CD14-positive monocyte (primary cell): ENCODE measurements around the gene IL21. TPM values are rescaled to one million over a fixed set of nuclear protein-coding genes. Genes with fewer than 3 reads are reported as not detected.

Experiments used
- DNase-seq, 3 donors: peaks; one replicate each; pipeline ENCODE4 v3.0.0-alpha.2; 2011 to 2022
- H2AFZ ChIP-seq: 2 replicates; pipeline ENCODE4 v1.6.0; 2012; ENCODE audit warnings: mild to moderate bottlenecking, low read depth, low read length, inconsistent platforms; ENCODE audit not compliant: insufficient read depth, poor library complexity, severe bottlenecking
- H3K27ac ChIP-seq, 2 donors: 1 replicate in 1 of 2; 2 replicates in 1 of 2; pipeline ENCODE4 v1.5.1; 2012 to 2013; ENCODE audit warnings: low read length in 2 of 2, control low read depth in 1 of 2, inconsistent platforms in 1 of 2, low read depth in 1 of 2, mild to moderate bottlenecking in 1 of 2
- H3K27me3 ChIP-seq, 2 donors: one replicate each; pipeline versions ENCODE4 v1.6.0 to v1.6.1; 2011 to 2013; ENCODE audit warnings: low read length in 2 of 2; ENCODE audit not compliant: control insufficient read depth in 2 of 2, insufficient read depth in 2 of 2
- H3K36me3 ChIP-seq, 2 donors: replicated peaks in 1 of 2; 1 replicate in 1 of 2; 2 replicates in 1 of 2; pipeline versions ENCODE4 v1.5.1 to v1.6.1; 2012 to 2013; ENCODE audit warnings: low read length in 2 of 2, control low read depth in 1 of 2, inconsistent platforms in 1 of 2, mild to moderate bottlenecking in 1 of 2; ENCODE audit not compliant: insufficient read depth in 2 of 2, control insufficient read depth in 1 of 2
- H3K4me1 ChIP-seq, 2 donors: 1 replicate in 1 of 2; 2 replicates in 1 of 2; pipeline versions ENCODE4 v1.5.1 to v1.6.1; 2012 to 2013; ENCODE audit warnings: low read length in 2 of 2, control low read depth in 1 of 2, inconsistent platforms in 1 of 2, mild to moderate bottlenecking in 1 of 2, moderate library complexity in 1 of 2; ENCODE audit not compliant: insufficient read depth in 2 of 2, control insufficient read depth in 1 of 2
- H3K4me2 ChIP-seq: replicated peaks from 2 replicates; pipeline ENCODE3; 2012; ENCODE audit warnings: low read length, moderate library complexity, mild to moderate bottlenecking; ENCODE audit not compliant: poor library complexity, severe bottlenecking; ENCODE audit errors: extremely low read depth
- H3K4me3 ChIP-seq, 3 experiments: fragments of 200-600 bp in 1 of 3; sonication (generic) in 1 of 3; replicated peaks in 1 of 3; 1 replicate in 2 of 3; 2 replicates in 1 of 3; pipeline ENCODE4 v1.5.1; 2011 to 2013; ENCODE audit warnings: low read length in 3 of 3, mild to moderate bottlenecking in 3 of 3, control low read depth in 2 of 3, low read depth in 2 of 3, inconsistent platforms in 1 of 3, moderate library complexity in 1 of 3
- H3K79me2 ChIP-seq: 2 replicates; pipeline ENCODE4 v1.6.0; 2012; ENCODE audit warnings: mild to moderate bottlenecking, control low read depth, inconsistent platforms, low read length, moderate library complexity; ENCODE audit not compliant: insufficient read depth
- H3K9ac ChIP-seq: 2 replicates; pipeline ENCODE4 v1.6.0; 2017; ENCODE audit warnings: low read length, mild to moderate bottlenecking; ENCODE audit not compliant: insufficient read depth, poor library complexity, severe bottlenecking
- H3K9me3 ChIP-seq, 2 donors: replicated peaks in 1 of 2; 1 replicate in 1 of 2; 2 replicates in 1 of 2; pipeline versions ENCODE4 v1.5.1 to v1.6.1; 2012 to 2013; ENCODE audit warnings: low read length in 2 of 2, control low read depth in 1 of 2; ENCODE audit not compliant: control insufficient read depth in 1 of 2, insufficient read depth in 1 of 2
- H4K20me1 ChIP-seq: 2 replicates; pipeline ENCODE4 v1.6.0; 2012; ENCODE audit warnings: mild to moderate bottlenecking, low read length, control low read depth, moderate library complexity; ENCODE audit not compliant: insufficient read depth
- H3K27ac Mint-ChIP-seq, 7 donors: one replicate each; pipeline ENCODE4 v1.8.0; 2020; ENCODE audit warnings: mild to moderate bottlenecking in 7 of 7, mixed read lengths in 7 of 7, moderate library complexity in 6 of 7, inconsistent platforms in 2 of 7
- H3K27me3 Mint-ChIP-seq, 3 donors: one replicate each; pipeline ENCODE4 v1.8.0; 2021 to 2022; ENCODE audit warnings: low read depth in 3 of 3, mild to moderate bottlenecking in 3 of 3, mixed read lengths in 3 of 3, moderate library complexity in 3 of 3, inconsistent platforms in 1 of 3
- H3K36me3 Mint-ChIP-seq, 2 donors: one replicate each; pipeline ENCODE4 v1.8.0; 2020; ENCODE audit warnings: mixed read lengths in 2 of 2, inconsistent platforms in 1 of 2, mild to moderate bottlenecking in 1 of 2
- H3K4me1 Mint-ChIP-seq: one replicate; pipeline ENCODE4 v1.8.0; 2020; ENCODE audit warnings: mild to moderate bottlenecking, mixed read lengths
- H3K4me3 Mint-ChIP-seq, 2 donors: one replicate each; pipeline ENCODE4 v1.8.0; 2020; ENCODE audit warnings: mild to moderate bottlenecking in 2 of 2, mixed read lengths in 2 of 2, moderate library complexity in 1 of 2
- H3K9me3 Mint-ChIP-seq, 7 donors: one replicate each; pipeline ENCODE4 v1.8.0; 2020 to 2022; ENCODE audit warnings: mixed read lengths in 7 of 7, mild to moderate bottlenecking in 6 of 7, moderate library complexity in 6 of 7, inconsistent platforms in 2 of 7
- WGBS: methylation state at CpG from one replicate; pipeline ENCODE4 v1.1.5; 2013; ENCODE audit warnings: missing lambda C conversion rate; ENCODE audit not compliant: insufficient coverage; 5-methylcytosine and 5-hydroxymethylcytosine counted together
- intact Hi-C, 2 donors: fragments of 100-400 bp; cut with micrococcal nuclease; formaldehyde crosslinking; loops; one replicate each; pipeline versions ENCODE4 v1.15.0 to v1.15.1; 2023
- polyA plus RNA-seq, 3 donors: library from polyadenylated mRNA; depleted of rRNA in 1 of 3; unstranded in 2 of 3; stranded (reverse) in 1 of 3; fragments of 300-500 nt in 2 of 3; fragments of >200 nt in 1 of 3; fragmentation: Illumina TruSeq in 2 of 3; gene quantifications; 1 replicate in 2 of 3; 2 replicates in 1 of 3; pipeline ENCODE4 v1.2.3, GENCODE V29; 2012 to 2021
- TF ChIP-seq, protein P1 (sequence below): fragments of 200-600 bp; IDR thresholded peaks from one replicate; pipeline ENCODE4 v1.8.0; 2022; ENCODE audit warnings: antibody characterized with exemption, mild to moderate bottlenecking

Gene IL21
- polyA plus RNA-seq, 3 donors: not detected

DNA sequence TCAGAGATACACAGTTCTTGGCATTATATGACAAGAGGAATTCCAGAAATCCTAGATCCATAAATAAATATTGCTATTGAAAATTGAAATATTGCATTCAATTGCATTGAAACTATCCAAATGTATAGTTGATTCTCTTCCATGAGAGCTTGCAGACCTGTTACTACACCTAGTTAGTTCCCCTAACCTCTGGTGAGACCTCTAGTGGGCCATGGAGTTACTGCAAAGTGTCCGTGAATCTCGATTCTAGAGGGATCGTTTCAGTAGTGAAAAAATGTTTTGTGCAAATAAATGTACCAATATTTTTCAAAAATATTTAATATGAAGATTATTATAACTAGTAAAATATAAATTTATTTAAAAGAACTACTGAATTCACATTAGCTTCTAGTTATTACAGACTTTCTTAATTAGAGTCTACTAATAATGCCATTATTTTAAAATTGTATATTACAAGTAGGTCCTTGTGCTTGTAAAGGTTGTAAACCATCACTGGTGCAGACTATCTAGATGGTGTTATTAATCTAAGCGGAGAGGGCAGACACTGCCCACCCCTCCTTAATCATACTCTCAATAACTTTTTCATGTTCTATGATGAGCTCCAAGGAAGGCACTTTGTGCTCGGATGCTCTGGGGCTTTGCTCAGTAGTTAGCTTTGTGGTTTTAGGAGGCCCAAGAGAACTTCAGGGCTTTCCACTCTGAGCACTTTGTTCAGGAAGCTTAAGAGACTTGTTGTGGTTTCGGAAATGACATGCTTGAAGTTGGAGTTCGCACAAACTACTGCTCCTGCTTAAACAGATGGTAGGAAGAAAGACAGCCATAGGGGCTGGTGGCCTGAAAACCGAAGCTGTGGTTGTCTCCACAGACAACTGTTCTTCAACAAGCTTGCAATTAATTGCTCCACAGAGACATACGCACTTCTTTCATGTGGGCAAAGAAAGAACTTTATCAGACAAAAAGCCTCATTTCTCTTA lies 42.8 kb downstream of the IL21 start:
- Histone ChIP-seq H3K27ac (peak overlapping the region in 1 of 2 donors; percentile 64), H3K36me3 (no peaks in the 10 kb centered on the region), H3K9ac (peak overlapping the region; percentile 34), H3K4me1 (peaks cover 15 to 20% of the 10 kb centered on the region in 2 donors), H3K79me2 (no peaks in the 10 kb centered on the region), H3K27me3 (no peaks in the 10 kb centered on the region), H4K20me1 (no peaks in the 10 kb centered on the region), H3K9me3 (no peaks in the 10 kb centered on the region), H3K4me2 (peak overlapping the region; percentile 62), H3K4me3 (peak overlapping the region in 2 of 3 experiments; percentile 25 to 63), H2AFZ (peak overlapping the region; percentile 86)
- peaks cover 19% of the 10 kb centered on the region for H3K4me1 Mint-ChIP-seq
- DNase-seq: peak in 2 of 3 donors; percentile 24 to 29
- H3K36me3 Mint-ChIP-seq: no peaks in the 10 kb centered on the region
- TF ChIP-seq, protein P1, sequence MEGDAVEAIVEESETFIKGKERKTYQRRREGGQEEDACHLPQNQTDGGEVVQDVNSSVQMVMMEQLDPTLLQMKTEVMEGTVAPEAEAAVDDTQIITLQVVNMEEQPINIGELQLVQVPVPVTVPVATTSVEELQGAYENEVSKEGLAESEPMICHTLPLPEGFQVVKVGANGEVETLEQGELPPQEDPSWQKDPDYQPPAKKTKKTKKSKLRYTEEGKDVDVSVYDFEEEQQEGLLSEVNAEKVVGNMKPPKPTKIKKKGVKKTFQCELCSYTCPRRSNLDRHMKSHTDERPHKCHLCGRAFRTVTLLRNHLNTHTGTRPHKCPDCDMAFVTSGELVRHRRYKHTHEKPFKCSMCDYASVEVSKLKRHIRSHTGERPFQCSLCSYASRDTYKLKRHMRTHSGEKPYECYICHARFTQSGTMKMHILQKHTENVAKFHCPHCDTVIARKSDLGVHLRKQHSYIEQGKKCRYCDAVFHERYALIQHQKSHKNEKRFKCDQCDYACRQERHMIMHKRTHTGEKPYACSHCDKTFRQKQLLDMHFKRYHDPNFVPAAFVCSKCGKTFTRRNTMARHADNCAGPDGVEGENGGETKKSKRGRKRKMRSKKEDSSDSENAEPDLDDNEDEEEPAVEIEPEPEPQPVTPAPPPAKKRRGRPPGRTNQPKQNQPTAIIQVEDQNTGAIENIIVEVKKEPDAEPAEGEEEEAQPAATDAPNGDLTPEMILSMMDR: peak; percentile 83
- peak overlapping the region; percentile 41 to 85 for H3K4me3 Mint-ChIP-seq
- peak overlapping the region in 6 of 7 donors; percentile 1 to 89 (median 68) for H3K27ac Mint-ChIP-seq
- WGBS: 0% methylated on average over 3 of the region's 9 CpGs
- peaks cover 3 to 12% (median 7%) of the 10 kb centered on the region in 3 donors for H3K27me3 Mint-ChIP-seq
- intact Hi-C loops: no loop called here
- H3K9me3 Mint-ChIP-seq: peaks cover under 1 to 14% (median 9%) of the 10 kb centered on the region in 7 donors

DNA sequence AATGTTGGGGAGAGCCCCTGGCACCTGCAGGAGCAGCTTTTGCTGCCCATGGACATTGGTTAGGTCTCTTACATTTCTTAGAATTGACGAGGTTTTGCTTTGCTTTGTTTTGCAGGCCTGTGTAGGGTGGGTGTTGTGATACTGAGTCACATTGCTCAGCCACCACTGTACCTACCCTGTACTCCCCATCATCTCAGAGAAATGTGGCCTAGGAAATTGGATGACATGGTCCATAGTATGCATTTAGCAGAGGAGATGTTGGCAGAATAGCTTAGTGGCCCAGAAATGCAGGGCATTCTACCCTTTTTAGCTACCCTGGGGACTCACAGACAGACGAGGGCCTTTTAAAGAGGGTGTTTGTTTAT lies 43.7 kb downstream of the IL21 start:
- Histone ChIP-seq H3K79me2 (no peaks in the 10 kb centered on the region), H3K36me3 (no peaks in the 10 kb centered on the region), H3K9ac (no peak overlapping the region), H3K9me3 (no peaks in the 10 kb centered on the region), H2AFZ (no peak overlapping the region), H3K4me1 (peaks cover 15 to 16% of the 10 kb centered on the region in 2 donors), H3K4me2 (no peak overlapping the region), H3K27ac (no peak overlapping the region), H4K20me1 (no peaks in the 10 kb centered on the region), H3K4me3 (no peak overlapping the region), H3K27me3 (no peaks in the 10 kb centered on the region)
- no peak overlapping the region for H3K27ac Mint-ChIP-seq
- DNase-seq: no peak
- H3K27me3 Mint-ChIP-seq: peaks cover 5 to 11% (median 7%) of the 10 kb centered on the region in 3 donors
- TF ChIP-seq, protein P1: no peak
- WGBS: no CpG with 5 or more reads among the region's 2 CpGs
- H3K9me3 Mint-ChIP-seq: peaks cover 1 to 14% (median 9%) of the 10 kb centered on the region in 7 donors
- intact Hi-C loops: no loop called here
- H3K4me1 Mint-ChIP-seq: peaks cover 16% of the 10 kb centered on the region
- H3K36me3 Mint-ChIP-seq: no peaks in the 10 kb centered on the region
- H3K4me3 Mint-ChIP-seq: no peak overlapping the region
